CD4-positive, CD25-positive, alpha-beta regulatory T cell (primary cell): ENCODE measurements around the gene LRRC74A. TPM values are rescaled to one million over a fixed set of nuclear protein-coding genes. Genes with fewer than 3 reads are reported as not detected.

Experiments used
- ATAC-seq, 2 donors: fragments of 150-1000 bp; cut with Tn5 transposase; one replicate each; pipeline ENCODE4 v1.10.0; 2021; ENCODE audit warnings: low read depth in 2 of 2, moderate number of reproducible peaks in 2 of 2, moderate library complexity in 1 of 2
- DNase-seq, 3 donors: peaks; one replicate each; pipeline versions ENCODE4 v3.0.0 to v3.0.0-alpha.2; 2012 to 2022; ENCODE audit warnings: mixed read lengths in 1 of 3
- H3K27ac ChIP-seq: one replicate; pipeline ENCODE4 v1.7.0; 2013; ENCODE audit warnings: mild to moderate bottlenecking, low read length; ENCODE audit not compliant: insufficient read depth, poor library complexity, severe bottlenecking
- H3K27me3 ChIP-seq: one replicate; pipeline ENCODE4 v1.7.0; 2013; ENCODE audit warnings: low read length; ENCODE audit not compliant: control insufficient read depth, insufficient read depth
- H3K36me3 ChIP-seq: one replicate; pipeline ENCODE4 v1.7.0; 2013; ENCODE audit warnings: mild to moderate bottlenecking, low read length, moderate library complexity; ENCODE audit not compliant: control insufficient read depth, insufficient read depth
- H3K4me1 ChIP-seq: 2 replicates; pipeline ENCODE4 v1.7.0; 2013; ENCODE audit warnings: mild to moderate bottlenecking, low read length; ENCODE audit not compliant: insufficient read depth, control insufficient read depth, poor library complexity, severe bottlenecking
- H3K4me3 ChIP-seq: one replicate; pipeline ENCODE4 v1.7.0; 2013; ENCODE audit warnings: low read depth, mild to moderate bottlenecking, low read length, moderate library complexity
- H3K9me3 ChIP-seq, 2 experiments: 1 replicate in 1 of 2; 2 replicates in 1 of 2; pipeline ENCODE4 v1.7.0; 2013; ENCODE audit warnings: low read length in 2 of 2, mild to moderate bottlenecking in 1 of 2, moderate library complexity in 1 of 2; ENCODE audit not compliant: control insufficient read depth in 2 of 2
- H3K27ac Mint-ChIP-seq, 3 donors: one replicate each; pipeline ENCODE4 v1.8.0; 2020 to 2022; ENCODE audit warnings: mild to moderate bottlenecking in 3 of 3, mixed read lengths in 3 of 3, moderate library complexity in 2 of 3
- H3K27me3 Mint-ChIP-seq: one replicate; pipeline ENCODE4 v1.8.0; 2022; ENCODE audit warnings: mild to moderate bottlenecking, mixed read lengths
- H3K36me3 Mint-ChIP-seq: one replicate; pipeline ENCODE4 v1.8.0; 2020; ENCODE audit warnings: mixed read lengths
- H3K4me1 Mint-ChIP-seq, 4 donors: one replicate each; pipeline ENCODE4 v1.8.0; 2020 to 2022; ENCODE audit warnings: mixed read lengths in 4 of 4, mild to moderate bottlenecking in 1 of 4
- H3K4me3 Mint-ChIP-seq, 4 donors: one replicate each; pipeline ENCODE4 v1.8.0; 2020 to 2022; ENCODE audit warnings: mild to moderate bottlenecking in 4 of 4, mixed read lengths in 4 of 4, moderate library complexity in 3 of 4
- H3K9me3 Mint-ChIP-seq, 7 donors: one replicate each; pipeline ENCODE4 v1.8.0; 2020 to 2022; ENCODE audit warnings: mixed read lengths in 7 of 7, mild to moderate bottlenecking in 3 of 7, moderate library complexity in 2 of 7
- polyA plus RNA-seq, 4 donors: library from polyadenylated mRNA; unstranded; fragments of 300-500 nt; fragmentation: Illumina TruSeq; gene quantifications; one replicate each; pipeline ENCODE4 v1.2.3, GENCODE V29; 2021
- total RNA-seq: library from RNA; stranded (reverse); gene quantifications from one replicate; pipeline ENCODE4 v1.2.3, GENCODE V29; 2022

Gene LRRC74A
- total and polyA plus RNA-seq, 5 donors from 2014 or later = not detected

DNA sequence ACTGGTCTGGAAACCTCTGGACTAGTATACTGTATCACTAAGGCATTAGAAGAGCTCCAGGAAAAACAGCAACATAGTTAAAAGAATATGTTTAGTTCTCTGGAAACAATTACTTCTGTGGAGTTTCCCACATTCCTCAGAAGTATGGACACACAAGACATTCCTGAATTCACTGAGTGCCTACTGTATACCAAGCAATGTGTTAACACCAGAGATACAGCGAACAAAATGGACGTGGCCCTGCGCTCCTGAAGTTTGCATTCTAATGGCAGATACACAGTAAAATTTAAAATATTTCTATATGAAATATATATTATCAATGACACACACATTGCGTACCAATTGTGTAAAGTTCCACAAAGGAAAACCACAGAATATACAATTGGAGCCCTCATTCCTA is 14.6 kb upstream of the LRRC74A start:
- Histone ChIP-seq H3K27me3 (no peaks in the 10 kb centered on the region), H3K27ac (peak overlapping the region; percentile 71), H3K36me3 (peaks cover 23% of the 10 kb centered on the region), H3K9me3 (no peaks in the 10 kb centered on the region), H3K4me1 (peaks cover 23% of the 10 kb centered on the region), H3K4me3 (peak overlapping the region; percentile 84)
- DNase-seq (no peak), ATAC-seq (no peak)
- H3K9me3 Mint-ChIP-seq = no peaks in the 10 kb centered on the region
- H3K27ac Mint-ChIP-seq = peak overlapping the region in 2 of 3 donors; percentile 92 to 96
- peaks cover 11 to 39% (median 23%) of the 10 kb centered on the region in 4 donors for H3K4me1 Mint-ChIP-seq
- no peaks in the 10 kb centered on the region for H3K27me3 Mint-ChIP-seq
- H3K4me3 Mint-ChIP-seq = peak overlapping the region; percentile 95 to 100 (median 97)
- peaks cover 16% of the 10 kb centered on the region for H3K36me3 Mint-ChIP-seq

DNA sequence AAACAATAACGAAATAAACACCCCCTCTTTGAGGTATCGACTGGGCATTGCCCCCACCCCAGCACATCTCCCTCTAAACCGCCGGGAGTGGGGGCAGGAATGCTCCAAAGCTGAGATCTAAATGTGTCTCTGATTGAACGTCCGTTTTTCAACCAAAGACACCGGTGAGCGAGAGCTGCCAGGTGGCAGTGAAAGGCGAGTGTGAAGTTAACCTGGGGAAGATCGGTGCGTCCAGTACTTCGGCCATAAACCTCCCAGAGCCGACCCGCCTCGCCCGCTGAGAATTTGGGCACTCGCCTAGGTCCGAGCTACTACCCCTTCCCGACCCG is 14.2 kb upstream of the LRRC74A start:
- ATAC-seq = no peak
- H3K9me3 Mint-ChIP-seq = no peaks in the 10 kb centered on the region

DNA sequence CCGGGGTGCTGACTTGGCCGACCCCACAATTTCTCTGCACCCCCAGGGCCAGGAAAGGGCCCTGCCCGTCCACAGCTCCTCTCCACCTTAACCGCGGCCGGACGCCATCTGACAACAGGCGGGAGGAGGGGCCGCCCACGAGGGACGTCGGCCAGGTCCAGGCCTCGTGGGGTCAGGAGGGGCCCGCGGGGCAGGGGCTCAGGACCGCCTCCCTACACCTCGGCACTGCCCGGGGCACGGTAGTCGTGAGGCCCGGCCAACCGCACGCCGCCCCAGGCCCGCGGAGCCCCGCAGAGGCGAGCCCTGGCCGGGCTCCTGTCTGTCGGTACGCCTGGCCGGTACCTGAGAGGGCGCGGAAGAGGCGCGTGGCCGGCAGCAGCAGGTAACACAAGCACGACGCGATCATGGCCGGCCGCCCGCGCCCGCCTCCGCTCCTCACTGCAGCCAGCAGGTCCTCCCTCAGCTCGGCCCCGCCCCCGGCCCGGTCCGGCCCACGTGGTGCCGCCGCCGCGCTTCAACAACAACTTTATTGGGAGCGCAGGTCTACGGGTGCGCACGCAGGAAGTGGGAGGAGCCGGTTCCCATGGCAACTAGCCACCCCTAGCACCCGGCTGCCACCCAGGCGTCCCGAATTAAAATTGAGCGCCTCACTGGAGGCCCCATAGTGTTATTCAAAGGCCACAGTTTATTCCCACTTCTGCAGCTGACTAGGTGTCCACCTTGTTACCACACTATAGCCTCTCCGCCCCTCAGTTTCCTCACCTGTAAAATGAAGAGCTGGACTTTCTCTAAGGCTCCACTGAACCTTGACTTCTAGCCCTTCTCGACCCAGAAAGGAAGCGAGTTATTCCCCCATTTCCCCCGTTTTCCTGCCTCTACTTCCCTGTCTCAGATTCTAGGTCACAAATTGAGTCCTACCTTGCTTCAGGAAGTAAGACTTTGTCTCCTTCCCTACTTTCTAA is 13.5 kb upstream of the LRRC74A start, which contains the start of gene ANGEL1:
TSS of gene ANGEL1 (minus strand) at position 461 of the 962 bp plus-strand sequence. CDS start at position 406, 55 bp downstream.
- Mint-ChIP-seq H3K36me3 (peaks cover 12% of the 10 kb centered on the region), H3K4me1 (peaks cover 11 to 39% (median 22%) of the 10 kb centered on the region in 4 donors), H3K27me3 (no peaks in the 10 kb centered on the region), H3K27ac (peak within 1 kb of the TSS; percentile 89 to 96 (median 92)), H3K4me3 (peak within 1 kb of the TSS; percentile 95 to 100 (median 97)), H3K9me3 (no peaks in the 10 kb centered on the region)
- DNase-seq = peak; percentile 93 to 97 (median 96)
- peaks cover 23% of the 10 kb centered on the region for H3K4me1 ChIP-seq
- H3K36me3 ChIP-seq = peaks cover 13% of the 10 kb centered on the region
- H3K9me3 ChIP-seq = no peaks in the 10 kb centered on the region
- peak within 1 kb of the TSS; percentile 84 for H3K4me3 ChIP-seq
- H3K27ac ChIP-seq = peak within 1 kb of the TSS; percentile 71
- ATAC-seq = peak; percentile 89 to 94
- no peaks in the 10 kb centered on the region for H3K27me3 ChIP-seq

More for the DNA sequence above, 14.2 kb upstream of the LRRC74A start:
- Mint-ChIP-seq H3K36me3 (peaks cover 14% of the 10 kb centered on the region), H3K4me3 (peak overlapping the region; percentile 95 to 100 (median 97)), H3K27me3 (no peaks in the 10 kb centered on the region), H3K4me1 (peaks cover 11 to 39% (median 23%) of the 10 kb centered on the region in 4 donors), H3K27ac (peak overlapping the region; percentile 89 to 96 (median 92))
- Histone ChIP-seq H3K4me3 (peak overlapping the region; percentile 84), H3K27ac (peak overlapping the region; percentile 71), H3K4me1 (peaks cover 23% of the 10 kb centered on the region), H3K9me3 (no peaks in the 10 kb centered on the region), H3K27me3 (no peaks in the 10 kb centered on the region), H3K36me3 (peaks cover 18% of the 10 kb centered on the region)
- DNase-seq = peak in 1 of 3 donors; percentile 13

DNA sequence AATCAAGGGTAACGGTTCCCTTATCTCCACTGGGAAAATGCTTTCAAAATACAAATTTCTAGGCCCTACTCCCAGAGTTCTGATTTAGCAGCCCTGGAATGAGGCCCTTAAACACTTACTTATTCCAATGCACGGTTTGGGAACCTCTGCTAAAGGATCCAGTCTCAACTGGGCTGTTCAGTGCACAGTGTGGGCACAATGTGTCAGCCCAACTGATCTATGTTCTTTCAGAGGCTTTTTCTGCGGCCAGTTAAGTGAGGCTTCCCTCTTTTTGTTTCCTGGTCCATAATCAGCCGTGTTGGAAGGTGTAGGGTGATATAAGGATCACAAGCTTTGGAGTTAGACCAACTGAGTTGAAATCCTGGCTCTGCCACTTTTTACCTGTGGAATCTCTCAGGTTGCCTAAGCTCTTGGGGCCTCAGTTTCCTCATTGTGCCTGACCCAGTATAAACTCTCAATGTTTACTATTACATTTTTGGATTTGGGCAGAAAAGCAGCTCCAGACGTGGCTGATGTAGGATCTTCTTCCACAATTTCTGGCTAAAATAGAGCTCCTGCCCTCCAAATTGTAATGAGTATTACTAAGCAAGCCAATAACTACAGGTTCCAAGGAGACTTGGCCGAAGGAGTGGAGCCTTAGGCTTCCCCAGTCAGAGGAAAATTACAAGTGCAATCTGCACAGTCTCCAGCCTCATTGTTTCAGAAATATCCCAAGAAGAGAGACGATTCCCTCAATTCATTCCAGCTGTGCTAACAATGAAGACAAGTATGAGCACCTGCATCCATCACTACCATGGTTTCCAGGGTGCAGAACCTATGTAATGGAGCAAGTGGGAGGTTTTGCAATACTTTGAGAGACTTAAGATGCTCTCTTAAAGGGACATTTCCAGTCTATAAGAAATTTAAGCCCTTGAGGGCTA is 11.2 kb upstream of the LRRC74A start:
- Histone ChIP-seq H3K27me3 (peaks cover 7% of the 10 kb centered on the region), H3K4me3 (no peak overlapping the region), H3K4me1 (peaks cover 23% of the 10 kb centered on the region), H3K9me3 (no peaks in the 10 kb centered on the region), H3K27ac (no peak overlapping the region), H3K36me3 (no peaks in the 10 kb centered on the region)
- peaks cover 11 to 28% (median 17%) of the 10 kb centered on the region in 4 donors for H3K4me1 Mint-ChIP-seq
- DNase-seq (no peak), ATAC-seq (no peak)
- no peaks in the 10 kb centered on the region for H3K36me3 Mint-ChIP-seq
- H3K27me3 Mint-ChIP-seq = peaks cover 5% of the 10 kb centered on the region
- no peaks in the 10 kb centered on the region for H3K9me3 Mint-ChIP-seq
- no peak overlapping the region for H3K4me3 Mint-ChIP-seq
- H3K27ac Mint-ChIP-seq = no peak overlapping the region

DNA sequence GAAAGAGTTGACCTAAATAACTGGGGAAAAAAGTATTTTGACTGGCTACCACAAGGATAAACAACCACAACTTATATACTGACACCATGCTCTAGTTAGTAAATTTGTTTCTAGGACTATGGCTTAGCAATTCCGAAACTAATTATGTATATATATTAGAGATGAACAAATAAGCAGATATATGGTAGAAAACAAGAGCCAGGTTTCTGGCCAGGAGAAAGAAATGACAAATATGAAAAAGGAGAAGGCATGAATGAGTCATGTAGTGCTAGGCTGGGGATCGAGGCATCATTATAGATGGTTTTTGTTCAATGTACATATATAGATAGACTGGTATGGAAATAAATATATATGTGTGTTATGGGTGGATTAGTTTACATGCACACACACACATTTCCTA is 5.5 kb upstream of the LRRC74A start:
- Mint-ChIP-seq H3K4me1 (no peaks in the 10 kb centered on the region), H3K36me3 (no peaks in the 10 kb centered on the region), H3K4me3 (no peak overlapping the region), H3K27ac (no peak overlapping the region), H3K27me3 (peaks cover 27% of the 10 kb centered on the region), H3K9me3 (no peaks in the 10 kb centered on the region)
- ATAC-seq = no peak
- Histone ChIP-seq H3K9me3 (no peaks in the 10 kb centered on the region), H3K27ac (no peak overlapping the region), H3K4me1 (no peaks in the 10 kb centered on the region), H3K27me3 (peaks cover 14% of the 10 kb centered on the region), H3K36me3 (no peaks in the 10 kb centered on the region), H3K4me3 (no peak overlapping the region)
- DNase-seq = no peak

DNA sequence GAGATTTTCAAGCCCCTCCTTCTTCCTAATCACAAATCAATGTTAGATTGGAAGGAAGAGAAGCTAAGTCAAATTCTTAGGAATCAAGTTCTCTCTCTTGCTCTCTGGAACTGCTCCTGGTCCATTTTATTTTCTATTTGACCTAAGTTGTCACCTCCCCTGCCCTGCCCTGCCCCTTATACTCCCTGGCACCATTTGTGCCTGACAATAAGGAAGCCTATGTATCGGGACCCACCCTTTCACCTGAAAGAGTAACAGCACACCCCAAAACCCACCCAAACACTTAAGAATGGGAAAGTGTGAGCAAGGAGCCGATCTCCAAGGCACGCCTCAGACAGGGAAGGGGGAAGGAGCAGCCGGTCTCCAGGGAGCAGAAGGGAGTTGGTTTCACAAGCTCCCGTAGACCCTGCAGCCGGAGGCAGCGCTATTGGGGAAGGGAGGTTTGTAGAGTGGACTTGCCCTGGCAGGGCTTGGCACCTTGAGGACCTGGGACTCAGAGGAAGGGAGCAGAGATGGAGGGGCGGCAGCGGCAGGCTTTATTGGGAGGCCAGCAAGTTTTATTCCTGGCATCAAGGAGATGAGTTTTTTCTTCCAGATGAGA is 1.6 kb downstream of the LRRC74A start:
- H3K4me1 ChIP-seq = no peaks in the 10 kb centered on the region
- no peak overlapping the region for H3K27ac ChIP-seq
- peak overlapping the region in 1 of 3 donors; percentile 32 for H3K27ac Mint-ChIP-seq
- no peaks in the 10 kb centered on the region for H3K9me3 ChIP-seq
- H3K27me3 ChIP-seq = peaks cover 4% of the 10 kb centered on the region
- H3K27me3 Mint-ChIP-seq = peaks cover 21% of the 10 kb centered on the region
- no peaks in the 10 kb centered on the region for H3K4me1 Mint-ChIP-seq
- no peak overlapping the region for H3K4me3 ChIP-seq
- no peaks in the 10 kb centered on the region for H3K36me3 Mint-ChIP-seq
- DNase-seq (no peak), ATAC-seq (no peak)
- H3K36me3 ChIP-seq = no peaks in the 10 kb centered on the region
- no peaks in the 10 kb centered on the region for H3K9me3 Mint-ChIP-seq
- no peak overlapping the region for H3K4me3 Mint-ChIP-seq

DNA sequence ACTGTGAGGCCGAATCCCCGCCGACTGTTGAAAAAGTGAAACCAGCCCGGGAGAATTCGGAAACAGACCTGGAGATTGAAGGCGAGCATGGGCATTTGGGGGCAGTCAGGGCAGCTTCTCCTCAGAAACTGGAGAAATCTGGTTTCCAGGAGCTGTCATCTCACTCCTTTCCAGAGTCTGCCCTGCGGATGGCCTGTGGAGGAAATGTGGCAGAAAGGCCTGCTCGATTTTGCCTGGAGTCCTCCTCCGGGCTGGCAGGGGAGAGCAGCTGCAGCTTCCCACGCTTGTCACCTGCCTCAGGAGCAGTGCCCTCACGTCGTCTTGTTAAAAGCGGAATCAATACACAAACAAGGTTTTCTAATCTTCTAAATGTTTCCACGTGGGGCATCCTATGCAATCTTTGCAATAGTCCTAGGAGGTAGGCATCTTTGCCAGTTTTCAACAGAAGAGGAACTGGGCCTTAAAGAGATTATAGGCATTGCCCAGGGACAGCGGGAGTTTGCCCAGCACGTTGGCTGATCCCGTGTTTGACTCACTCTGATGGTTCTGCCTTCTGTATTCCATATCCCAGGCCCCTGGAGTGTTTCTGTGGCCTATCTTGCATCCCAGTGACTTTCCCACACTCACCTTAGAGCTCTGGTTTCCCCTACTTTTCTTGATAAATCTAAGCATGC is 2.3 kb downstream of the LRRC74A start:
- Mint-ChIP-seq H3K4me3 (no peak overlapping the region), H3K4me1 (no peaks in the 10 kb centered on the region), H3K36me3 (no peaks in the 10 kb centered on the region), H3K27ac (no peak overlapping the region), H3K27me3 (peaks cover 15% of the 10 kb centered on the region), H3K9me3 (peaks cover 0 to 1% (median 0%) of the 10 kb centered on the region in 7 donors)
- Histone ChIP-seq H3K9me3 (no peaks in the 10 kb centered on the region), H3K4me1 (no peaks in the 10 kb centered on the region), H3K27ac (no peak overlapping the region), H3K36me3 (no peaks in the 10 kb centered on the region), H3K27me3 (no peaks in the 10 kb centered on the region), H3K4me3 (no peak overlapping the region)
- no peak for ATAC-seq
- DNase-seq = no peak
